GM21367 (cell line): ENCODE data around the gene TMEM126B.
"Not testable (repeated sequence)": the region's sequence is repeated elsewhere in the genome, so short reads cannot be mapped to it uniquely, and the experiment has no call there.

Experiments used
- ATAC-seq: cut with Tn5 transposase; IDR thresholded peaks from one replicate; pipeline ENCODE4 v1.9.1; 2021; ENCODE audit not compliant: unreplicated experiment

The TMEM126B gene

GRCh38 chr11:85627998-85628770 is at the start of gene TMEM126B:
TMEM126B (plus strand) TSS chr11:85628593; CDS start chr11:85628608, 15 bp downstream.
- peak; percentile 99 for ATAC-seq

GRCh38 chr11:85582111-85582510 is 46.3 kb upstream of the TMEM126B start:
- no peak for ATAC-seq

- no peak for ATAC-seq
Measured at GRCh38 chr11:85589373-85589772, 39.0 kb upstream of the TMEM126B start.

GRCh38 chr11:85590848-85591483 is 37.4 kb upstream of the TMEM126B start:
- no peak for ATAC-seq

- peak; percentile 77 for ATAC-seq
Measured at GRCh38 chr11:85595285-85595884, 33.0 kb upstream of the TMEM126B start.

- no peak for ATAC-seq
Measured at GRCh38 chr11:85596886-85597285, 31.5 kb upstream of the TMEM126B start.

- ATAC-seq = no peak
Measured at GRCh38 chr11:85599083-85599482, 29.3 kb upstream of the TMEM126B start.

GRCh38 chr11:85602526-85603213 is 25.7 kb upstream of the TMEM126B start:
- no peak for ATAC-seq

GRCh38 chr11:85603220-85603619 is 25.2 kb upstream of the TMEM126B start:
- ATAC-seq = no peak

GRCh38 chr11:85606237-85606636 is 22.2 kb upstream of the TMEM126B start:
- not testable (repeated sequence) for ATAC-seq

GRCh38 chr11:85608621-85609020 is 19.8 kb upstream of the TMEM126B start:
- not testable (repeated sequence) for ATAC-seq

GRCh38 chr11:85609286-85609685 is 19.1 kb upstream of the TMEM126B start:
- not testable (repeated sequence) for ATAC-seq

GRCh38 chr11:85611643-85612042 is 16.8 kb upstream of the TMEM126B start:
- ATAC-seq = not testable (repeated sequence)

GRCh38 chr11:85619499-85619898 is 8.9 kb upstream of the TMEM126B start:
- no peak for ATAC-seq

GRCh38 chr11:85620256-85620655 is 8.1 kb upstream of the TMEM126B start:
- no peak for ATAC-seq

- no peak for ATAC-seq
Measured at GRCh38 chr11:85626496-85626895, 1.9 kb upstream of the TMEM126B start.

- no peak for ATAC-seq
Measured at GRCh38 chr11:85627332-85627997, 928 bp upstream of the TMEM126B start, which contains the start of gene DLG2. DLG2 (minus strand) TSS chr11:85627344.

- ATAC-seq = peak; percentile 12
Measured at GRCh38 chr11:85628771-85629341, 463 bp downstream of the TMEM126B start.

- no peak for ATAC-seq
Measured at GRCh38 chr11:85634747-85635146, 6.4 kb downstream of the TMEM126B start.

GRCh38 chr11:85643191-85643614 is 14.8 kb downstream of the TMEM126B start:
- ATAC-seq = no peak
